EL (cell line): ENCODE results near the gene CDK14.

ENCODE experiments used
- DNase-seq: peaks from one replicate; pipeline ENCODE4 v3.0.0-alpha.2; 2016

The CDK14 gene

DNA sequence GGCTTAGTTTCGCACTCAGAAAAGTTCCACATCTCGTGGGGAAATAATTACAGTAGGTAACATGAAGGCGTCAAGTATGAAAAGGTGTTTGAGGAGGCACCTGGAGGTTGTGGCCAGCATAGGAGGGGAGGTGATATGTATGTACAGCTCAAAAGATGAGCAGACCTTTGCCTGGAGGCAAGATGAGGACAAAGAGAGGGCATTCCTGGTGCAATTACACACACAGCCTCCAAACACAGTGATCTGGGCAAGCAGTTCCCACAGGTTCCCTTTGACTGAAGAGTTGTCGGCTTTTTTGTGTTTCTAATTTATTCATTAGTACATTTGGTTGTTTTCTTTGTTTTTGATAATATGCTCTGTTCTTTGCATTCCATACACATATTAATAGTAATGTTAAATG, 46.9 kb downstream of the CDK14 start:
- no peak for DNase-seq

- no peak for DNase-seq
Measured at GRCh38 chr7:90645784-90646183, 49.7 kb downstream of the CDK14 start.

DNA sequence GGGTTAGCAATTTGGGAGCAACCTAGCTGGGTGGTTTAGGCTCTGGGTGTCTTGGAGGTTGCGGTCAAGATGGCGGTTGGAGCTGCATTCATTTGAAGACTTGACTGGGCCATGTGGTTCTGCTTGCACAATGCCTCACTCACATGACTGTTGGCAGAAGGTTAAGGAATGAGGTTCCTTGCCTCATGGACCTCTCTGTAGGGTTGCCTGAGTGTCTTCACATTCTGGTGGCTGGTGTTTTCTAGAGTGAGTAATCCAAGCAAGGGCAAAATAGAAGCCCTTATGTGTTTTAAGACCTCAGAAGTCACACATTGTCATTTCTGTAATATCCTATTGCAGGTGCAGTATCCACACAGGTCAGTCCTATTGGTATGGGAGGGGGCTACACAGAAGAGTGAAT, 52.0 kb downstream of the CDK14 start:
- DNase-seq = no peak

- DNase-seq = no peak
Measured at GRCh38 chr7:90648834-90649233, 52.7 kb downstream of the CDK14 start.

DNA sequence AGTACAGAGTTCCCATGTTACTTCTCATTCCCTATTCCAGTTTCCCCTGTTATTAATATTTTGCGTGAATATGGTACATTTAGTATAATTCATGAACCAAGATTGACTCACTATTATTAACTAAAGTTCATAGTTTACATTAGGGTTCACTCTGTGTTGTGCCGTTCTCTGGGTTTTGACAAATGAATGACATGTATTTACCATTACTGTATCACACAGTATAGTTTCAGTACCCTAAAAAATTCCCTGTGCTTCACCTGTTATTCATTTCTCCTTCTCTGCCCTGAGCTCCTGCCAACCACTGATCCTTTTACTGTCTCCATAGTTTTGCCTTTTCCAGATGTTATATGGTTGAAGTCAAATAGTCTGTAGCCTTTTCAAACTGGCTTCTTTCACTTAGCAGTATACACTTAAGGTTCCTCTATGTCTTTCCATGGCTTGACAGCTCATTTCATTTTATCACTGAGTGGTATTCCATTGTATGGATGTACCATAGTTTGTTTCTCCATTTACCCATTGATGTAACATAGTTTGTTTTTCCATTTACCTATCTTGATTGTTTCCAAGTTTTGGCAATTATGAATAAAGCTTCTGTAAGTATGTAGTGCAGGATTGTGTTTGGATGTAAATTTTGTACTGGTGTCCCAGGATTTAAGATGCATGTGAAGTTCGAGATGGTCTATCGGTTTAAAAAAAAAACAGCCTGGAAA, 58.8 kb downstream of the CDK14 start:
- no peak for DNase-seq

GRCh38 chr7:90655566-90655965, 59.4 kb downstream of the CDK14 start:
- peak; percentile 90 for DNase-seq

GRCh38 chr7:90657481-90657880, 61.4 kb downstream of the CDK14 start:
- no peak for DNase-seq

- DNase-seq = no peak
Measured at GRCh38 chr7:90660100-90660499, 64.0 kb downstream of the CDK14 start.

DNA sequence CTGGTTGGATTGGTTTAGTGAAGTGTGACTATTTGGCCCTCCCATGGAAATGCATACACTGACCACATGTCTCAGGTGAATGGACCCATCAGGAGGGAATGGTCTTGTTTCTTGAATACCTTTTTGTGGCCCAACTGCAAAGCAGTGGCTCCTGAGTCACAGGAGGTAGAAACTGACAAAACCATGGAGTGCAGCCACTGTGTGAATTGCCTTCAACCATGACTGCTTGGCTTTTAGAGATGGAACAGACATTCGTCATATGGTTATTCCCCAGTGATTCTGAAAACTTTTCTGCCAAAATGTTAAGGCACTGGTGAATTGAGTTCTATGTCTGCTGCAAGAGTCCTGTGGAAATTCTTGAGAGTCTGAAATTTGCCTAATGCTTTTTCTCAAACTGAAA, 64.7 kb downstream of the CDK14 start:
- DNase-seq = no peak

GRCh38 chr7:90661290-90662151, 65.4 kb downstream of the CDK14 start:
- DNase-seq = no peak

GRCh38 chr7:90663176-90663575, 67.1 kb downstream of the CDK14 start:
- no peak for DNase-seq

- no peak for DNase-seq
Measured at GRCh38 chr7:90666186-90666585, 70.1 kb downstream of the CDK14 start.

GRCh38 chr7:90668992-90669391, 72.9 kb downstream of the CDK14 start:
- no peak for DNase-seq

GRCh38 chr7:90669492-90669891, 73.4 kb downstream of the CDK14 start:
- no peak for DNase-seq

- no peak for DNase-seq
Measured at GRCh38 chr7:90671571-90671970, 75.5 kb downstream of the CDK14 start.

GRCh38 chr7:90672210-90672609, 76.1 kb downstream of the CDK14 start:
- no peak for DNase-seq

GRCh38 chr7:90674625-90675024, 78.5 kb downstream of the CDK14 start:
- DNase-seq = no peak

GRCh38 chr7:90675982-90676381, 79.9 kb downstream of the CDK14 start:
- DNase-seq = no peak

DNA sequence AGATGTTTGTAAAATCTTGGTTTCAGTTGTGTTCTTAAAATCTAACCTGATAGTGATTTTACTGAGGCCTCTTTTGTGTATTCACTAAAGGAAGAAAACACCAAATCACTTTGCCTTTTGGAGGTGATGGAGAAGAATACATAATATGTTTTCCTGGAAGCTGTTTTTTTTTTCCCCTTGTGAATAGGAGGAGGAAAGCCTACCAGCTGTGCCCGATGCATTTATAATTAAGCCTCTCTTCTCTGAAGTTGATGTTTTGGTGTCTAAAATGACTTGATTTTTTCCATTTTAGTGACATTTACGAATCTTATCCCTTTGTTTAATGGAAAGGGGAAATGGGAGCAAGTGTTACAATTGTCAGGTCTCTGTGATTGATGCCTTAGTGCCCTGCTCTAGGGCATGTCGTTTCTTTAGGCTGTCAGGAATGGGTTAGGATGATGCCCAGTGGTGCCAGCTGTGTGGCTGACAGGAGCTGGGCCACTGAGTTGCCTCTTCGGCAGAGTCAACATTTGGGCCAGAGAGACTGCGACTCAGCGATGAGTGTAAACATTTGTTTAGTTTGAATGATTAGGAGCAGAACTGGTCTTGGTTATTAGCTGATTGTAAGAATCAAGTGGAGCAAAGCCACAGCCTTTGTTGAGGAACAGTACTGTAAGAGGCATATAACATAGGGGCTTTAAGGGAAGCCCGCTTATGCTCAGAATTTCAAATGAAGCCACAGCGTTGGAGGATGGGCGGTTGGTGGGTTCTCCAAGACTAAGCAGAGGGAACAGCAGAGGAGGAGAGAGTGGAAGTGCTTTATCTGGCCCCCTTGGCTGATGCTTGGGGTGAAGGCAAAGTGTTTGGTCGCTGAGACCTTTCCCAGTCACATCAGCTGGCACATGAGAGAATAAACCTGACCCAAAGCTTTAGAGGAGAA, 81.6 kb downstream of the CDK14 start:
- DNase-seq = no peak

- no peak for DNase-seq
Measured at GRCh38 chr7:90678986-90679385, 82.9 kb downstream of the CDK14 start.

DNA sequence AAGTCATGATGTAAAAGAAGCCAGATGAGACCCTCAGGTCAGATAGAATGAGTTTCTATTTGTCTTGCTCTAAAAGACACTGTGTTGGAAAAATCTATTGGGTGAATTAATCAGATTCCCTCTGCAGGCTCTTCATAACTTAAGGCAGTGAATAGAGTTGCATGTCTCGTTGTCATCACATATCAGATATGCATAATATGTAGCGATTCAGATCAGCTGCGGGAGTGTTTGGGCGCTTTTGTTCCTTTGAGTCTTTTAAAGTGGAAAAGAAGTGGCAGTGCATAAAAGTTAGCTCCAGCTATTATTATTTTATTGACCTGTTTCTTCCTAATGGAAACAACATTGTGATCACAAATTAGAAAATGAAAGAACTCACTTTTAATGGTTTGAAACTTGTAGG, 84.4 kb downstream of the CDK14 start:
- DNase-seq = no peak

DNA sequence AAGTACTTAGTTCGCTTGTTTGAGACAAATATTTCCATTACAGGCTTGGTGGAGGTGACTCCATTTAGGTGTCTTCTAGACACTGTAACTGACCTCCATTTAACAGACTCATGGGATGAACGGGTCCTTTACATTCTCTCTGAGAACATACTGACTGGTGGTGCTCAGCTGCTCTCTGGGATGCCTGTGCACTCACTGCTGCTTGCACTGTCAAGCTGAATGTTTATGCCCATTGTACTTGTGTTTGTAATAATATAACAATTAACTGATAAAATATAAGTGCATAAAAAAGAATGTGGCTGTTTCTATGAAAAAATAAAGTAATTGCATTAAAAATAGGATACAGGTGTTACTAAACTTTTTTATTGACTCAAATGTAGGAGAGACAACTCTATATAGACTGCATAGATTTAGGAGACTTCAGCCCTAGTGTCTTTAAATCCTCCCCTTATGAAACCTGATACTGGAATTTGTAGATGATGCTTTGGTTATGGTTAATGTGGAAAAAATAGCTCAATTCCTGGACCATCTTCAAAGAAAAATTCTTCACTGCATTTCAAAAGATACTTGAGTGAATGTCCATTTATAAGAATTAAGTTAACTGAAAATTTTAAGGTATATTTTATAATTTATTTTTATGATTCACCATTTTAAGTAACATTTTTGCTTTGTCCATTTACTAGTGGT, 85.4 kb downstream of the CDK14 start:
- DNase-seq = no peak

GRCh38 chr7:90686146-90686545, 90.0 kb downstream of the CDK14 start:
- no peak for DNase-seq
